Small intestine (tissue), 7 donors: ENCODE data around the gene PRKAG3. TPM values are rescaled to one million over a fixed set of nuclear protein-coding genes. Genes with fewer than 3 reads are reported as not detected.

Experiments
- DNase-seq, 2 donors: peaks; one replicate each; pipeline versions ENCODE4 v3.0.0 to v3.0.0-alpha.2; 2013
- FAIRE-seq: peaks from 2 replicates; lab custom pipeline; 2012; peaks lifted over from hg19 to GRCh38; lab: Jason Lieb, UNC
- H3K27ac ChIP-seq, 3 donors: one replicate each; pipeline ENCODE4 v1.5.1; 2013; ENCODE audit warnings: low read length in 2 of 3, mild to moderate bottlenecking in 2 of 3, control low read depth in 1 of 3, inconsistent platforms in 1 of 3, low read depth in 1 of 3, moderate library complexity in 1 of 3
- H3K27me3 ChIP-seq, 3 donors: one replicate each; pipeline ENCODE4 v1.6.1; 2013; ENCODE audit warnings: low read length in 3 of 3, inconsistent platforms in 1 of 3; ENCODE audit not compliant: control insufficient read depth in 3 of 3, insufficient read depth in 3 of 3
- H3K36me3 ChIP-seq, 3 donors: one replicate each; pipeline ENCODE4 v1.6.1; 2013; ENCODE audit warnings: low read length in 3 of 3, inconsistent platforms in 1 of 3, low read depth in 1 of 3, mild to moderate bottlenecking in 1 of 3, moderate library complexity in 1 of 3; ENCODE audit not compliant: control insufficient read depth in 3 of 3, insufficient read depth in 2 of 3
- H3K4me1 ChIP-seq, 3 donors: one replicate each; pipeline ENCODE4 v1.6.1; 2013; ENCODE audit warnings: low read length in 2 of 3, inconsistent platforms in 1 of 3, low read depth in 1 of 3, mild to moderate bottlenecking in 1 of 3, moderate library complexity in 1 of 3; ENCODE audit not compliant: control insufficient read depth in 3 of 3, insufficient read depth in 2 of 3
- H3K4me3 ChIP-seq, 3 donors: one replicate each; pipeline ENCODE4 v1.5.1; 2013; ENCODE audit warnings: low read length in 3 of 3, control low read depth in 1 of 3, inconsistent platforms in 1 of 3, low read depth in 1 of 3, mild to moderate bottlenecking in 1 of 3, moderate library complexity in 1 of 3
- H3K9me3 ChIP-seq, 2 donors: one replicate each; pipeline ENCODE4 v1.6.1; 2013; ENCODE audit warnings: low read depth in 1 of 2, low read length in 1 of 2; ENCODE audit not compliant: control insufficient read depth in 2 of 2, insufficient read depth in 1 of 2
- WGBS, 3 donors: extraction: QIAGEN DNeasy Blood & Tissue Kit; methylation state at CpG; one replicate each; pipeline ENCODE4 v1.1.7; 2013; 5-methylcytosine and 5-hydroxymethylcytosine counted together
- polyA plus RNA-seq, 4 donors: library from polyadenylated mRNA; stranded (reverse) in 3 of 4; unstranded in 1 of 4; fragments of 200-250 nt in 3 of 4; fragments of 120-200 nt in 1 of 4; gene quantifications; one replicate each; pipeline versions ENCODE4 v1.2.1 to v1.2.3, GENCODE V29; 2013
- donor health status: healthy with polysubstance abuse.
- donor health status: control.
- donor health status: control.
- donor health status: Bipolar disorder and iron deficiency.
- donor health status: healthy.

Gene PRKAG3
- polyA plus RNA-seq, 4 donors: 0.15 TPM; not detected in 3

GRCh38 chr2:218829868-218830451 is 1.6 kb downstream of the PRKAG3 start:
- no peaks in the 10 kb centered on the region for H3K4me1 ChIP-seq
- H3K36me3 ChIP-seq: no peaks in the 10 kb centered on the region
- H3K27me3 ChIP-seq: peaks cover 0 to 24% (median 0%) of the 10 kb centered on the region in 3 donors
- DNase-seq (no peak), FAIRE-seq (no peak)
- no peaks in the 10 kb centered on the region for H3K9me3 ChIP-seq
- no peak overlapping the region for H3K27ac ChIP-seq
- WGBS, 3 donors: 73 to 83% (median 75%) methylated on average over 17 of the region's 17 CpGs
- no peak overlapping the region for H3K4me3 ChIP-seq

GRCh38 chr2:218828477-218828778 is 3.2 kb downstream of the PRKAG3 start:
- WGBS, 3 donors: 74 to 92% (median 91%) methylated on average over 4 of the region's 4 CpGs
- Histone ChIP-seq H3K4me3 (no peak overlapping the region), H3K27ac (no peak overlapping the region), H3K27me3 (peaks cover 0 to 24% (median 0%) of the 10 kb centered on the region in 3 donors), H3K36me3 (no peaks in the 10 kb centered on the region), H3K9me3 (no peaks in the 10 kb centered on the region), H3K4me1 (no peaks in the 10 kb centered on the region)
- DNase-seq (no peak), FAIRE-seq (no peak)

- no peak overlapping the region for H3K4me3 ChIP-seq
- H3K36me3 ChIP-seq: no peaks in the 10 kb centered on the region
- 53 to 69% (median 61%) methylated on average over 11 to 14 of the region's 14 CpGs for WGBS, 3 donors
- FAIRE-seq: no peak
- H3K4me1 ChIP-seq: no peaks in the 10 kb centered on the region
- H3K27ac ChIP-seq: no peak overlapping the region
- H3K9me3 ChIP-seq: no peaks in the 10 kb centered on the region
- no peak for DNase-seq
- peaks cover 0 to 24% (median 0%) of the 10 kb centered on the region in 3 donors for H3K27me3 ChIP-seq
These were observed 3.7 kb downstream of the PRKAG3 start for GRCh38 chr2:218827701-218828476.

GRCh38 chr2:218826791-218827190 is 4.8 kb downstream of the PRKAG3 start:
- no peak for DNase-seq
- Histone ChIP-seq H3K36me3 (no peaks in the 10 kb centered on the region), H3K27me3 (peaks cover 0 to 14% (median 0%) of the 10 kb centered on the region in 3 donors), H3K27ac (no peak overlapping the region), H3K4me1 (no peaks in the 10 kb centered on the region), H3K9me3 (no peaks in the 10 kb centered on the region), H3K4me3 (no peak overlapping the region)
- 88 to 89% (median 88%) methylated on average over 9 to 10 of the region's 10 CpGs for WGBS, 3 donors
- no peak for FAIRE-seq

- DNase-seq (no peak), FAIRE-seq (no peak)
- Histone ChIP-seq H3K36me3 (peaks cover 0 to 17% (median 2%) of the 10 kb centered on the region in 3 donors), H3K27ac (no peak overlapping the region), H3K27me3 (peaks cover 0 to 8% (median 0%) of the 10 kb centered on the region in 3 donors), H3K9me3 (no peaks in the 10 kb centered on the region), H3K4me3 (no peak overlapping the region), H3K4me1 (no peaks in the 10 kb centered on the region)
- WGBS, 3 donors: 89 to 92% (median 91%) methylated on average over 7 of the region's 7 CpGs
These were observed 7.6 kb downstream of the PRKAG3 start for GRCh38 chr2:218824004-218824403.

- Histone ChIP-seq H3K9me3 (no peaks in the 10 kb centered on the region), H3K27me3 (peaks cover 0 to 7% (median 0%) of the 10 kb centered on the region in 3 donors), H3K4me1 (no peaks in the 10 kb centered on the region), H3K27ac (no peak overlapping the region), H3K36me3 (peaks cover 0 to 20% (median 2%) of the 10 kb centered on the region in 3 donors), H3K4me3 (no peak overlapping the region)
- FAIRE-seq (no peak), DNase-seq (no peak)
- WGBS, 3 donors: 76 to 83% (median 79%) methylated on average over 9 of the region's 9 CpGs
These were observed 8.3 kb downstream of the PRKAG3 start for GRCh38 chr2:218823196-218823855.

- Histone ChIP-seq H3K27me3 (peaks cover 0 to 3% (median 0%) of the 10 kb centered on the region in 3 donors), H3K4me3 (no peak overlapping the region), H3K27ac (no peak overlapping the region), H3K4me1 (no peaks in the 10 kb centered on the region), H3K36me3 (peaks cover 0 to 24% (median 2%) of the 10 kb centered on the region in 3 donors), H3K9me3 (no peaks in the 10 kb centered on the region)
- DNase-seq (no peak), FAIRE-seq (no peak)
- 80 to 83% (median 81%) methylated on average over 7 of the region's 7 CpGs for WGBS, 3 donors
These were observed 9.0 kb downstream of the PRKAG3 start for GRCh38 chr2:218822622-218823021.

- no peak for FAIRE-seq
- DNase-seq: no peak
- Histone ChIP-seq H3K27me3 (peaks cover 0 to under 1% (median 0%) of the 10 kb centered on the region in 3 donors), H3K4me1 (no peaks in the 10 kb centered on the region), H3K36me3 (peaks cover 0 to 28% (median 4%) of the 10 kb centered on the region in 3 donors), H3K9me3 (no peaks in the 10 kb centered on the region), H3K27ac (no peak overlapping the region), H3K4me3 (no peak overlapping the region)
- 66 to 76% (median 70%) methylated on average over 9 of the region's 9 CpGs for WGBS, 3 donors
These were observed 9.9 kb downstream of the PRKAG3 start for GRCh38 chr2:218821605-218822211.
